ENCODE data around the gene URB1. TPM values are rescaled to one million over a fixed set of nuclear protein-coding genes. Genes with fewer than 3 reads are reported as not detected.
A peak's percentile ranks its signal among the peaks of the same experiment; 100 is the strongest.

URB1 gene
- total and polyA plus RNA-seq, 9 of the 15 experiments (the other 6 are each of a cell fraction or from before 2014, with no cell fraction given): 0.97 to 53.6 (median 21.5) TPM

DNA sequence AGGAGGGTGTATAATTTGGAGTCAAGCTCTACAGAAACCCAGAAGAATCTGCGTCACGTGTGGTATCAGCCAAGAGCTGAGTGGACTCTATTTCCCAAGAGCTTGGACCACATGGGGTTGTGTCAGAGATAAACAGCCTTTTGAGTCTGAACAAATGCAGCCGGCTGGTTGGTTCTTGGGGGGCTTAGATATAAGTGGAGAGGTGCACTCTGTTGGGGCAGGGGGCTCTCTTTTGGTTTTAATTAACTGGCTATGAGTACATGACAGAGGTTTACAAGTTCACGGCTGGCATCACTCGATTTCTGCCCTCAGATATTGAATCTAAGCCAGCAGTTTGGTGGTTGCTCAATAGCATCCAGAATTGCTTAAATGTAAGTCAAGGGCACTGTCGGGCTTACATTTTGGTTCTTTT, 94.7 kb downstream of the URB1 start:
- peaks cover 27% of the 10 kb centered on the region for H3K36me3 ChIP-seq (ENCODE audit: control insufficient read depth, insufficient read depth, low read length)
- H3K9me3 ChIP-seq (replicated peaks; ENCODE audit: control insufficient read depth, insufficient read depth, low read depth, low read length): peaks cover 6% of the 10 kb centered on the region
- no TSS peak for BruUV-seq (replicated peaks)
- ChIA-PET CTCF (ENCODE audit: low intra/inter-chr PET ratio) (no interaction called here), POLR2A (interaction anchor here (1.1 to 2.1 kb wide), 2 partner anchors 9 to 19 kb away, joined by 4 to 7 read pairs; partner anchors contain the start of gene MIS18A)
- no peak for ATAC-seq
- no peaks in the 10 kb centered on the region for H4K20me1 ChIP-seq (replicated peaks; ENCODE audit: control insufficient read depth, insufficient read depth, low read length)
- H3K4me1 ChIP-seq (replicated peaks in 1 of 2; ENCODE audit: control insufficient read depth in 2 of 2, insufficient read depth in 2 of 2, low read length in 2 of 2): peaks cover 2 to 11% of the 10 kb centered on the region in 2 experiments; a peak in 4 of 5 replicates
- H3K9ac ChIP-seq (ENCODE audit: insufficient read depth in 1 of 2, low read depth in 2 of 2, low read length in 2 of 2): no peak overlapping the region
- no peak overlapping the region for H3K4me2 ChIP-seq (ENCODE audit: insufficient read depth, low read length)
- intact Hi-C loops (cut with micrococcal nuclease): loop anchor here (10.0 kb wide), 1 partner anchor 287 kb away; the partner anchor contains the start of gene TCP10L
- H2AFZ ChIP-seq (ENCODE audit: low read depth, low read length): no peak overlapping the region
- in situ Hi-C loops (cut with MboI): no loop called here
- no peaks in the 10 kb centered on the region for H3K27me3 ChIP-seq (ENCODE audit: control insufficient read depth in 2 of 2, insufficient read depth in 2 of 2, low read length in 2 of 2)
- TF ChIP-seq CEBPB (tag; IDR thresholded peaks at IDR 0.05): peak; percentile 58; the same call in 1 of the 2 replicates
- no peak for TF ChIP-seq ZFP1 (CRISPR knock-in tag; IDR thresholded peaks at IDR 0.05)
- H3K27ac ChIP-seq (ENCODE audit: extremely low read depth, low read depth, low read length): no peak overlapping the region
- H3K4me3 ChIP-seq: no peak overlapping the region
- no peak for DNase-seq (ENCODE audit: extremely low read depth in 1 of 4, low spot score in 3 of 4)
- no peaks in the 10 kb centered on the region for H3K79me2 ChIP-seq (ENCODE audit: control insufficient read depth, insufficient read depth, low read length)
- 74% methylated on average over 6 of the region's 6 CpGs for WGBS (ENCODE audit: insufficient coverage, low coverage, missing lambda C conversion rate)
- FAIRE-seq: no peak
- peaks cover 3% of the 10 kb centered on the region for H3K9me1 ChIP-seq (ENCODE audit: control insufficient read depth, insufficient read depth, low read length)

DNA sequence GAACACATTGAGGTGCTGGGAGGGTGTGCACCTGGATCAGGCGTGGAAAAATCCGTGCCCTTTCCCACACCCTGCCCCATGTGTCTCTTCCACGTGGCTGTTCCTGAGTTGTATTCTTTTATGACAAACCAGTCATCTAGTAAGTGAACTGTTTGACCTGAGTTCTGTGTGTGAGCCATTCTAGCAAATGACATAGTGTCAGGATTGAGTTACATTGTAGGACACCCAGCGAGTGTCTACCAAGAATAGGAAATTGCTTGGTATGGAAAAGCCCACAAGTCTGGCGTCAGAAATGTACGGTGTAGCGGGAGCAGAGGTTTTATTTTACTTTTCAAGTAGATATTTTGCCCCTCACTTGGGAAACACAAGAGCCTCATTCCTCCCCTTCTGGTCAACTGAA, 95.4 kb downstream of the URB1 start:
- Histone ChIP-seq H3K9me3 (replicated peaks; ENCODE audit: control insufficient read depth, insufficient read depth, low read depth, low read length) (peaks cover 6% of the 10 kb centered on the region), H3K4me1 (replicated peaks in 1 of 2; ENCODE audit: control insufficient read depth in 2 of 2, insufficient read depth in 2 of 2, low read length in 2 of 2) (peaks cover 2 to 11% of the 10 kb centered on the region in 2 experiments; a peak in 4 of 5 replicates), H2AFZ (ENCODE audit: low read depth, low read length) (no peak overlapping the region), H3K27ac (ENCODE audit: extremely low read depth, low read depth, low read length) (no peak overlapping the region), H3K9me1 (ENCODE audit: control insufficient read depth, insufficient read depth, low read length) (peaks cover 3% of the 10 kb centered on the region), H3K4me3 (no peak overlapping the region), H3K79me2 (ENCODE audit: control insufficient read depth, insufficient read depth, low read length) (no peaks in the 10 kb centered on the region), H3K36me3 (ENCODE audit: control insufficient read depth, insufficient read depth, low read length) (peaks cover 23% of the 10 kb centered on the region), H3K27me3 (ENCODE audit: control insufficient read depth in 2 of 2, insufficient read depth in 2 of 2, low read length in 2 of 2) (no peaks in the 10 kb centered on the region), H4K20me1 (replicated peaks; ENCODE audit: control insufficient read depth, insufficient read depth, low read length) (no peaks in the 10 kb centered on the region), H3K9ac (ENCODE audit: insufficient read depth in 1 of 2, low read depth in 2 of 2, low read length in 2 of 2) (no peak overlapping the region), H3K4me2 (ENCODE audit: insufficient read depth, low read length) (no peak overlapping the region)
- POLR2A ChIA-PET: no interaction called here
- FAIRE-seq (no peak), ATAC-seq (no peak), DNase-seq (ENCODE audit: extremely low read depth in 1 of 4, low spot score in 3 of 4) (no peak)
- TF ChIP-seq RBM14 (IDR thresholded peaks at IDR 0.05; ENCODE audit: borderline replicate concordance, insufficient read depth, low read depth, low read length) (no peak), ZNF589 (CRISPR knock-in tag; IDR thresholded peaks at IDR 0.05; ENCODE audit: low read depth) (no peak), BRD4 (IDR thresholded peaks at IDR 0.05) (no peak), NR2F6 (CRISPR knock-in tag; IDR thresholded peaks at IDR 0.05) (no peak)
- WGBS (ENCODE audit: insufficient coverage, low coverage, missing lambda C conversion rate): 90% methylated on average over 7 of the region's 7 CpGs
- intact Hi-C loops (cut with micrococcal nuclease) (loop anchor here (10.0 kb wide), 1 partner anchor 287 kb away; the partner anchor contains the start of gene TCP10L), in situ Hi-C loops (cut with MboI) (no loop called here)
- BruUV-seq (replicated peaks): no TSS peak
- CTCF ChIA-PET (ENCODE audit: low intra/inter-chr PET ratio): no interaction called here
